GM10266 (cell line): ENCODE results near the gene KSR2.

Experiments used
- DNase-seq: peaks from one replicate; pipeline ENCODE4 v3.0.0; 2012; ENCODE audit errors: extremely low spot score
- TF ChIP-seq, protein P1 (sequence below): IDR thresholded peaks from 2 replicates; pipeline ENCODE4 v1.5.1; 2012; ENCODE audit warnings: mild to moderate bottlenecking, low read depth; ENCODE audit not compliant: control insufficient read depth, insufficient read depth; ENCODE audit errors: missing control alignments

KSR2 gene

DNA sequence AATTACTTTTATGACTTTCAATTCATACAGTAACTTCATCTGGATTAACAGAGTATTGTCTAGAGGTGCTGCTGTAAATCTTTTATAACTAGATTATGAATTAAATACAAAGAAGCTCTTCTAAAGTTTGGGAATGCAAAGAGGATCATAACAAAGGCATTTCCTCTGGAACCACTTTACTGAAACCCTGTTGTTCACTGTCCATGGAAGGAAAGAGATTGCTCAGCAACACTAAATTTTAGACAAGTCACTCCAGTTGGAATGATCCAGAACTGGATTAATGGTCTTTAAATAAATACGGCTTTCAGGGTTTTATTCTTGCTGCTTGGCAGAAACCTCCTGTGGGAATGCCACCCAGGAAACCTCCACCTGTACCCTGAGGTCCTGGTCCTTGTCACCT lies 250.6 kb downstream of the KSR2 start:
- TF ChIP-seq, protein P1, sequence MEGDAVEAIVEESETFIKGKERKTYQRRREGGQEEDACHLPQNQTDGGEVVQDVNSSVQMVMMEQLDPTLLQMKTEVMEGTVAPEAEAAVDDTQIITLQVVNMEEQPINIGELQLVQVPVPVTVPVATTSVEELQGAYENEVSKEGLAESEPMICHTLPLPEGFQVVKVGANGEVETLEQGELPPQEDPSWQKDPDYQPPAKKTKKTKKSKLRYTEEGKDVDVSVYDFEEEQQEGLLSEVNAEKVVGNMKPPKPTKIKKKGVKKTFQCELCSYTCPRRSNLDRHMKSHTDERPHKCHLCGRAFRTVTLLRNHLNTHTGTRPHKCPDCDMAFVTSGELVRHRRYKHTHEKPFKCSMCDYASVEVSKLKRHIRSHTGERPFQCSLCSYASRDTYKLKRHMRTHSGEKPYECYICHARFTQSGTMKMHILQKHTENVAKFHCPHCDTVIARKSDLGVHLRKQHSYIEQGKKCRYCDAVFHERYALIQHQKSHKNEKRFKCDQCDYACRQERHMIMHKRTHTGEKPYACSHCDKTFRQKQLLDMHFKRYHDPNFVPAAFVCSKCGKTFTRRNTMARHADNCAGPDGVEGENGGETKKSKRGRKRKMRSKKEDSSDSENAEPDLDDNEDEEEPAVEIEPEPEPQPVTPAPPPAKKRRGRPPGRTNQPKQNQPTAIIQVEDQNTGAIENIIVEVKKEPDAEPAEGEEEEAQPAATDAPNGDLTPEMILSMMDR: no peak
- no peak for DNase-seq

DNA sequence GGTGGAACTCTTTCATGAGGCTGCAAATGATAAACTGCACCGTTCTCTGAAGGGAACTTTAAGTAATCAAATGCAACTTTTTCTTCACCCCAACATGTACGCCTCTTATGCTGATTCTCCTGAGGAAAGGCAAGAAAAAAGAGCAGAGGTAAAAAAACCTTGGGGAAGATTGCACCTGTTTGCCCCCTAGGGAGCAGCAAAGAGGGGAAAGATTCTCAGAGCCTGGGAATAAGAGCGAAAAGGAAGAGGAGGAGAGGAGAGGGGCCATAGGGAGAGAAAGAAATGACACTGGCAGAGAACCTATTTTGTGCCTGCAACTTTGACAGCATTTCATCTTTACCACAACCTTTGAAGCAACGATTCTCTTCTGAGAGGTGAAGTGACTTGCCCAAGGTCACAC lies 254.6 kb downstream of the KSR2 start:
- DNase-seq: no peak
- TF ChIP-seq, protein P1: no peak

DNA sequence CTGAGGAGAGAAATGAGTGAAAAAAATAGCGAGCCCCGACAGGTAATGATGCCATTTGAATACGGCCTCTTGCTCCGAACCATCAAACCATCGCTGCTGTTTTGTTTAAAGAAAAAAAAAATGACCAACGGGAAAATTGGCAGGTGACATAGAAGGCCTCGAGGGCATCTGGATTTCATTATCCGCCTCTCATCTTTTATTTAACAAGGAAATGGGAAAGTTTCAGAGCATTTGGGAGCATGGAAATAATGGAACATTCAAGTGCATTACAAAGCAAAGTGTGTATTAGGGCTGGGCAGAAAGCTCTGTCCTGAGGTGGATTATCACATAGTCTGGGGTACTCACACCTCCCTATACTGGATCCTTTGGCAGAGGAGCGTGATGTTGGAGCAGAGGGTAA lies 258.7 kb downstream of the KSR2 start:
- TF ChIP-seq, protein P1: no peak
- no peak for DNase-seq

DNA sequence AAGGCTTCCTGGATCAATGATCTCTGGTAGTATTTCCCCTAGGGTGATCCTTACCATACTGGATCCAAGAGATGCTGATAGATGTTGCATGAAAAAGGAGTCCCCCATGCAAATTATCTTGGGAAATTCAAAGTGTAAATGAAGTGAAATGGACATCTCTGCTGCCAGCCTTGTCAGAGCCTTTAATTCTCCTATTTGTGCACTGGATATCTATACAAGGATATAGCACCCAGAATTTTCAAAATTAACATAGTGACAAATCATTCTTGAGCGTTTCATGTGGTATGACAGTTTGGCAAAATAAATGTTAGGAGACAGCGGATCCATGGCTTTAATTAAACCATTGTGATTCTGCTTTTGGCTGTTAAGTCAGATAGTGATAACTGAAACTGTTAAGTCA lies 260.9 kb downstream of the KSR2 start:
- DNase-seq: no peak
- TF ChIP-seq, protein P1: no peak

DNA sequence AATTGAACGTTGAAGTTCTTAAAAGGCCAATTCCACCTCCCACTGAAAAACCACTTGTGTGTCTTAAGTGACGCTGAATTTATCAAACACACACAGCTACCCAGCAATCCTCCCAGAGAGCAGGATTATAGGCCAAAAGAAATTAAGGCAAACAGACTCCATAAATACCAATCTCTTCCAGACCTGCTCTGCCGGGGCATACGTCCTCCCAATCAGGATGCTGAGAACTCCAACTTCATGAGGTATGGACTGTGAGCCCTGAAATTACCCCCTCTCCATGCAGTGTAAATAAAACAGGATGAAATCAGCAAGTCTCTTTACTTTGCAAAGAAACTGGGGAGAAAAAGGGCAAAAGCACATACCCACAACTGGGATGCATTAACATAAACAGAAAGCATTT lies 265.2 kb downstream of the KSR2 start:
- TF ChIP-seq, protein P1: no peak

DNA sequence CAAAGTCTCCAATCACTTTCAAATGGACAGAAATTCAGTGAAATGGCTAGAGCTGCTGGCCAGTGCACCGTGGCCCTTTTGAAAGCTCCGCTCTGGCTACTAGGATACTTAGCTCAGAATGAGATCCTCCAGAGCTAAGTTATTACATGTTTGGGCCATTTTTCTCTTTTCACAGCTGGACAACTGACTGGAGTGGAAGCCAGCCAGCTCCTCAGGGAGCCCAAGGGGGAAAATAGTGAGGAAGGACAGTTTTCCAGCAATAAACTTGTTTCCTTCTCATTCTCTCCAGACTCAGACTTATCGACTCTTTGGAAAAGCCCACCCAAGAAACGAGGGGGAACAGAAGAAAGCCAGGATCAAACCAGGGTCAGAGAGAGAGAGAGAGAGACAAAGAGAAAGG lies 266.0 kb downstream of the KSR2 start:
- TF ChIP-seq, protein P1: no peak
- DNase-seq: no peak

More for the DNA sequence above, 265.2 kb downstream of the KSR2 start:
- no peak for DNase-seq

DNA sequence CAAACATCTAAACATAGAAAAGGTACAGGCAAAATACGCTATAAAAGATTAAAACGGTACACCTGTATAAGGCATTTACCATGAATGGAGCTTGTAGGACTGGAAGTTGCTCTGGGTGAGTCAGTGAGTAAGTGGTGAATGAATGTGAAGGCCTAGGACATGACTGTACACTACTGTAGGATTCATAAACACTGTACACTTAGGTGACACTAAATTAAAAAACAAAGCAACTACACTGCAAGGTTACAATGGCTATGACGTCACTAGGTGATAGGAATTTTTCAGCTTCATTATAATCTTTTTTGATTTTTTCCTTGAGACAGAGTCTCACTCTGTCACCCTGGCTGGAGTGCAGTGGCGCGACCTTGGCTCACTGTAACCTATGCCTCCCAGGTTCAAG lies 269.2 kb downstream of the KSR2 start:
- TF ChIP-seq, protein P1: no peak
- DNase-seq: no peak

DNA sequence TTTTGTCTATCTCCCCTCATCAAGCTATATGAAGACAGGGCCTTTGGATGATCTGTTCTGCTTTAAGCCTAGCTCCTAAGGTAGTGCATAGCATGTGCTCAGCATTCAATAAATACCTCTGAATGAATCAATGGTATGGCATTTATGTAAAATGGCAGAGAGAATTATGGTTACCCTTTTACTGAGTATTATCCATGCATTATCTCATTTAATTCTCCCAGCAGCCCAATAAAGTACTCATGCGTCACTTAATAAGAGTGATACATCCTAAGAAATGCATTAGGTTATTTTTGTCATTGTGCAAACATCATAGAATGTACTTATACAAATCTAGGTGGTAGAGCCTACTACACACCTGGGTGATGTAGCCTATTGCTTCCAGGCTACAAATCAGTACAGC lies 269.7 kb downstream of the KSR2 start:
- DNase-seq: no peak
- TF ChIP-seq, protein P1: no peak
